Erythroblast (primary cell): ENCODE data around the gene DMRT3.

ENCODE experiments used
- GATA1 ChIP-seq: IDR thresholded peaks from 2 replicates; pipeline ENCODE4 v1.6.1; 2011; ENCODE audit warnings: low read depth, mild to moderate bottlenecking, control low read depth, low read length, moderate library complexity
- POLR2A ChIP-seq: IDR thresholded peaks from 2 replicates; pipeline ENCODE4 v1.6.1; 2011; ENCODE audit warnings: mild to moderate bottlenecking, low read length

DNA sequence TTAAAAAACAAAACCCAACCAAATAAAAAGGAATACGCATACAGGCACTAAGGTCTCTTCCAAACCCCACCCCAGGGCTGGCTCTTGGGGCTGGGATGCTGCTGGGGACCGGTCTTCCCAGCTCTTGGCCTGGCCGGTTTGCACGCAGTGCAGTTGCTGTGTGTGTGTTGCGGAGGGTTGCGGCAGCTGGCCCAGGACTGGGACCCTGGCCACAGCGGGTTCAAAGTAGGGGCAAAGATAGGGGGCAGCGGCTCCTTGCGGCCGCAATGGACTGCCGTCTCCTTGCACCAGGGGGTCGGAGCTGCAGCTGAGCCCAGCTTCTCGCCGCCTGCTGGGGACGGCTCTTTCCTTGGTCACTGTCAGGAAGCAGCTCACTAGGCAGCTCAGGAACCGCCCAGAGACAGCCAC lies 5.0 kb downstream of the DMRT3 start:
- TF ChIP-seq POLR2A (no peak), GATA1 (no peak)
